Esophagus squamous epithelium (tissue), 5 donors: Measurements from ENCODE around the gene GPC3. TPM values are rescaled to one million over a fixed set of nuclear protein-coding genes. Genes with fewer than 3 reads are reported as not detected.
"Not testable (repeated sequence)": the region's sequence is repeated elsewhere in the genome, so short reads cannot be mapped to it uniquely, and the experiment has no call there.

Experiments used
- DNase-seq: peaks from one replicate; lab custom pipeline; 2025; lab: John Stamatoyannopoulos, UW
- H3K27ac ChIP-seq, 4 donors: fragments of 200-600 bp; sonication (generic); one replicate each; pipeline ENCODE4 v1.5.1; 2016 to 2019; ENCODE audit warnings: mild to moderate bottlenecking in 1 of 4
- H3K27me3 ChIP-seq, 4 donors: fragments of 200-600 bp; sonication (generic); 1 replicate in 3 of 4; 2 replicates in 1 of 4; pipeline versions ENCODE4 v1.5.1 to v1.6.0; 2017 to 2021; ENCODE audit warnings: antibody characterized with exemption in 1 of 4
- H3K36me3 ChIP-seq, 3 donors: fragments of 200-600 bp; sonication (generic); one replicate each; pipeline ENCODE4 v1.5.1; 2016 to 2019
- H3K4me1 ChIP-seq, 3 donors: fragments of 200-600 bp; sonication (generic); one replicate each; pipeline ENCODE4 v1.5.1; 2017 to 2019
- H3K4me3 ChIP-seq, 4 donors: fragments of 200-600 bp; sonication (generic); 1 replicate in 3 of 4; 2 replicates in 1 of 4; pipeline ENCODE4 v1.5.1; 2016 to 2019; ENCODE audit warnings: mild to moderate bottlenecking in 2 of 4, moderate library complexity in 1 of 4
- H3K9me3 ChIP-seq, 3 donors: fragments of 200-600 bp; sonication (generic); one replicate each; pipeline ENCODE4 v1.5.1; 2016 to 2019
- CTCF ChIP-seq, 6 experiments: fragments of 450-650 bp in 4 of 6; fragments of 200-600 bp in 2 of 6; sonication (generic) in 2 of 6; IDR thresholded peaks; one replicate each; pipeline ENCODE4 v1.5.1; 2016 to 2019; ENCODE audit warnings: antibody characterized with exemption in 6 of 6, mild to moderate bottlenecking in 4 of 6, moderate library complexity in 4 of 6
- POLR2A ChIP-seq, 4 donors: fragments of 450-650 bp; IDR thresholded peaks; one replicate each; pipeline ENCODE4 v1.6.1; 2017; ENCODE audit warnings: antibody characterized with exemption in 4 of 4, mild to moderate bottlenecking in 4 of 4, moderate library complexity in 3 of 4
- WGBS, 2 donors: methylation state at CpG; one replicate each; pipeline ENCODE4 v1.1.5; 2018; 5-methylcytosine and 5-hydroxymethylcytosine counted together
- intact Hi-C: fragments of 100-400 bp; cut with DNase I; formaldehyde crosslinking; loops from one replicate; pipeline ENCODE4 v1.15.0; 2022
- total RNA-seq, 4 donors: library from RNA; depleted of rRNA; stranded (reverse); fragments of >200 nt; gene quantifications; one replicate each; pipeline ENCODE4 v1.1.0, GENCODE V29; 2016
- donor health status: DM: yes; HTN: yes; CAD: no.

Gene GPC3
- total RNA-seq, 4 donors from 2014 or later, result 0.44 to 2.8 (median 1.7) TPM; not detected in 1

DNA sequence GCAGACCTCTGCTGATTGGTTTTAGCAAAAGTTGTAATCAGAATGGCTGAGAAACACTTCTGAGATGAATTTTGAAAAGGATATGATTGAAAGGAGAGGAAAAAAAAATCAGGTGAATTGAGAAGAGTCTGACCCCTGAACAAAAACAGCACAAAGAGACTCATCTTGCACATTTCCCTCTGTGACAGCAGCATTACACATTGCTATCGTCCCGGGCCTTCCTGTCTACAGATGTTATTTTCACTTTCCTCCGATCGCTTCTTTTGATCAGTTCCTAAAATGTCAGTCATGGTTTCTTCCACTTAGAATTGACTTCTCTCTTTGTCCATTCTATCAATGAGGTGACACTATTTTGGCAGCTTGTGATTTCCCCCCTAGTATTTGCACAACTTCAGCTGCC, 262.6 kb downstream of the GPC3 start:
- Histone ChIP-seq H3K9me3 (no peaks in the 10 kb centered on the region), H3K4me1 (no peaks in the 10 kb centered on the region), H3K4me3 (no peak overlapping the region), H3K27ac (no peak overlapping the region), H3K27me3 (no peaks in the 10 kb centered on the region), H3K36me3 (no peaks in the 10 kb centered on the region)
- TF ChIP-seq POLR2A (IDR thresholded peaks at IDR 0.05), result no peak
- TF ChIP-seq CTCF (IDR thresholded peaks at IDR 0.05), result no peak
- DNase-seq, result no peak
- intact Hi-C loops, result no loop called here
- WGBS, 2 donors, result 77% methylated on average over 4 of the region's 4 CpGs

DNA sequence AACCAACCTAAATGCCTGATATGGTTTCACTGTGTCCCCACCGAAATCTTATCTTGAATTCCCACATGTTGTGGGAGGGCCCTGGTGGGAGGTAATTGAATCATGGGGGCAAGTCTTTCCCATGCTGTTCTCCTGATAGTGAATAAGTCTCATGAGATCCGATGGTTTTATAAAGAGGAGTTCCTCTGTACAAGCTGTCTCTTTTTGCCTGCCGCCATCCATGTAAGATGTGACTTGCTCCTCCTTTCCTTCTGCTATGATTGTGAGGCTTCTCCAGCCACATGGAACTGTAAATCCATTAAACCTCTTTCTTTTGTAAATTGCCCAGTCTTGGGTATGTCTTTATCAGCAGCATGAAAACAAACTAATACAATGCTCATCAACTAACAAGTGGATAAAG, 265.1 kb downstream of the GPC3 start:
- H3K27ac ChIP-seq, intact Hi-C loops, H3K9me3 ChIP-seq, H3K4me1 ChIP-seq, H3K27me3 ChIP-seq, H3K36me3 ChIP-seq, DNase-seq, H3K4me3 ChIP-seq: not testable (repeated sequence)
- WGBS, 2 donors, result 85 to 96% methylated on average over 3 of the region's 3 CpGs

- Histone ChIP-seq H3K4me3 (no peak overlapping the region), H3K27ac (no peak overlapping the region), H3K27me3 (no peaks in the 10 kb centered on the region), H3K4me1 (no peaks in the 10 kb centered on the region), H3K9me3 (no peaks in the 10 kb centered on the region), H3K36me3 (no peaks in the 10 kb centered on the region)
- intact Hi-C loops, result no loop called here
- WGBS, 2 donors, result 55 to 71% methylated on average over 1 of the region's 1 CpG
- DNase-seq, result no peak
- TF ChIP-seq CTCF (IDR thresholded peaks at IDR 0.05) (no peak), POLR2A (IDR thresholded peaks at IDR 0.05) (no peak)
Measured at GRCh38 chrX:133715715-133716114, 269.7 kb downstream of the GPC3 start.

DNA sequence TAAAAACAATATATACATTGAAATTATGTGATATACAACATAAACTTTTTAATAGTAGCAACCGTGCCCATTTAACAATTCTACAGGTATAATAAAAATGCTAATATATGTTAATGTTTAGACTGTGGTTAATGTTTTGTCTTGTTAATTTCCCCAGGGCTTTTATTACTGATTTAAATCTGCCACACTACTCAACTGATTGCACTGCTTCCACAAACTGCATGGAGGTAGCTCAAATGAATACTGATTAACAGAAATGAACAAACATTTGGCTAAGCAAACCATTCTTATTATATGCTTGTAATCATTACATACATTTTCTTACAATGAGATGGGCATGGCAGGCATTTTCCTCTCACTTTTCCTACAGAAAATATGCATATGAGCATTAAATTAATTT, 275.9 kb downstream of the GPC3 start:
- intact Hi-C loops, result no loop called here
- WGBS, 2 donors, result 65 to 94% methylated on average over 1 of the region's 1 CpG

GRCh38 chrX:133706890-133707289, 278.5 kb downstream of the GPC3 start:
- TF ChIP-seq POLR2A (IDR thresholded peaks at IDR 0.05) (no peak), CTCF (IDR thresholded peaks at IDR 0.05) (no peak)
- no peaks in the 10 kb centered on the region for H3K27me3 ChIP-seq
- H3K4me1 ChIP-seq, result no peaks in the 10 kb centered on the region
- H3K4me3 ChIP-seq, result no peak overlapping the region
- WGBS, 2 donors, result 83 to 100% methylated on average over 1 of the region's 1 CpG
- no peak overlapping the region for H3K27ac ChIP-seq
- intact Hi-C loops, result no loop called here
- no peak for DNase-seq
- no peaks in the 10 kb centered on the region for H3K36me3 ChIP-seq
- no peaks in the 10 kb centered on the region for H3K9me3 ChIP-seq

More for the DNA sequence above, 275.9 kb downstream of the GPC3 start:
- Histone ChIP-seq H3K27me3 (no peaks in the 10 kb centered on the region), H3K4me1 (no peaks in the 10 kb centered on the region), H3K4me3 (no peak overlapping the region), H3K9me3 (no peaks in the 10 kb centered on the region), H3K36me3 (no peaks in the 10 kb centered on the region), H3K27ac (no peak overlapping the region)
- TF ChIP-seq CTCF (IDR thresholded peaks at IDR 0.05) (no peak), POLR2A (IDR thresholded peaks at IDR 0.05) (no peak)
- no peak for DNase-seq

GRCh38 chrX:133702230-133702629, 283.2 kb downstream of the GPC3 start:
- TF ChIP-seq POLR2A (IDR thresholded peaks at IDR 0.05) (no peak), CTCF (IDR thresholded peaks at IDR 0.05) (no peak)
- no peaks in the 10 kb centered on the region for H3K4me1 ChIP-seq
- intact Hi-C loops, result no loop called here
- no peak overlapping the region for H3K27ac ChIP-seq
- no peaks in the 10 kb centered on the region for H3K27me3 ChIP-seq
- H3K4me3 ChIP-seq, result no peak overlapping the region
- H3K36me3 ChIP-seq, result no peaks in the 10 kb centered on the region
- no peak for DNase-seq
- no peaks in the 10 kb centered on the region for H3K9me3 ChIP-seq
